ENCODE data around the gene LRRC8D.

The LRRC8D gene

GRCh38 chr1:89806616-89807015 lies 14.2 kb upstream of the LRRC8D start:
- no peak overlapping the region for H3K4me3 Mint-ChIP-seq
- H3K27me3 Mint-ChIP-seq (ENCODE audit: low read depth, poor library complexity) = no peaks in the 10 kb centered on the region
- H3K36me3 Mint-ChIP-seq (ENCODE audit: low read depth) = no peaks in the 10 kb centered on the region
- no peak for DNase-seq
- H3K27ac Mint-ChIP-seq = no peak overlapping the region
- H3K4me1 Mint-ChIP-seq = peaks cover 12% of the 10 kb centered on the region
- TF ChIP-seq CTCF (IDR thresholded peaks at IDR 0.05) = no peak
- no peaks in the 10 kb centered on the region for H3K9me3 Mint-ChIP-seq

- Mint-ChIP-seq H3K4me1 (peaks cover 16% of the 10 kb centered on the region), H3K9me3 (no peaks in the 10 kb centered on the region), H3K36me3 (ENCODE audit: low read depth) (no peaks in the 10 kb centered on the region), H3K27me3 (ENCODE audit: low read depth, poor library complexity) (no peaks in the 10 kb centered on the region), H3K27ac (no peak overlapping the region), H3K4me3 (no peak overlapping the region)
- DNase-seq = no peak
- no peak for TF ChIP-seq CTCF (IDR thresholded peaks at IDR 0.05)
These were observed 13.3 kb upstream of the LRRC8D start for GRCh38 chr1:89807503-89807902.

- no peaks in the 10 kb centered on the region for H3K36me3 Mint-ChIP-seq (ENCODE audit: low read depth)
- H3K27ac Mint-ChIP-seq = no peak overlapping the region
- H3K4me1 Mint-ChIP-seq = peaks cover 21% of the 10 kb centered on the region
- DNase-seq = no peak
- H3K9me3 Mint-ChIP-seq = no peaks in the 10 kb centered on the region
- no peak overlapping the region for H3K4me3 Mint-ChIP-seq
- TF ChIP-seq CTCF (IDR thresholded peaks at IDR 0.05) = no peak
- no peaks in the 10 kb centered on the region for H3K27me3 Mint-ChIP-seq (ENCODE audit: low read depth, poor library complexity)
These were observed 12.8 kb upstream of the LRRC8D start for GRCh38 chr1:89807983-89808382.

DNA sequence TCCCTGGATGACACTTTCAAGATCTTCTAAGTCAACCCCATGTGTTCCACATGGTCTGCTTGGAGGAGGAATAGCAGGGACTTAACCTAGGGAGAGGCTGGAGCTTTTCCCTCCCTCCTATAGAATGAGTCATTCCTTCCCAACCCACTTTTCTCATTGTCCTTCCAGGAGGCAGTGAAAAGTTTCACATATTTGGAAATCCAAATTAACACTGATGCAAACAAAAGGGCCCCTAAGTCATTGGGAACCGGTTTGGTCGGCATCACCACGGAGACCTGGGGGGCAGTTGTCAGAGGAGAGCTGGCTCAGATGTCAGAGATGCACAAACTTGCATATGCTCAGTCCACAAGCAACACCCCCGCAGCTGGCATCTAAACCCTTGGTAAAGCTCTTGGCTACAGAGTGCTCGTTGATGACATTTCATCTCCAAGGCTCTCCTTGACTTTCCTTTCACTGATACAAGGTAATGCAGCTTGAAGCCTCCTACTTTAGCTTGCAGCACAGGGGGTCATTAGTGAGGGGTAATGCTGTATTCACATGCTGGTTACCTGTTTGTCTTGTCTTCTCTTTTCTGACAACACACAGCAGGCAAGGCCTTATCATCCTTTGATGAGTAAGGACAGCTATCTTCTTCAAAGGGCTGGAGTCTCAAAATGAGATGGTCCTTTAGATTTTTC lies 12.3 kb upstream of the LRRC8D start:
- Mint-ChIP-seq H3K27me3 (ENCODE audit: low read depth, poor library complexity) (no peaks in the 10 kb centered on the region), H3K36me3 (ENCODE audit: low read depth) (no peaks in the 10 kb centered on the region), H3K4me1 (peaks cover 23% of the 10 kb centered on the region), H3K9me3 (no peaks in the 10 kb centered on the region), H3K4me3 (no peak overlapping the region), H3K27ac (no peak overlapping the region)
- no peak for DNase-seq
- TF ChIP-seq CTCF (IDR thresholded peaks at IDR 0.05) = no peak

DNA sequence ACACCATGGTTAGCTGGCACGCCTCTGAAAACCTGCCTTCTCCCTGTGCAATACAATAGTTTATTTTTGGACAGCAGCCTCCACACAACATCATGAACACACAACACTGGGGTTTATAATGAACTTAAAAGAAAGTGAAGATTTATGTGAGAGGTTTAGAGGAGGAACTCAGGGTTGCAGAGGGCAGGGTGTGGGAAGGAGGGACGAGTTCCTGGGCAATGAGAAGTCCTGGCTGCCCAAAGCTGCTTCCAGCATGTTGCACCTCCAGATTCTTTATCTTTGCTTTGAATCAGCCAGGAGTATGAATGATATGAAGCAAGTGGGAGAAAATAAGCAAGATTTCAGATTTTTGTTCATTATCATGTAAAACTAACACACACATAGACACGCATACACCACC lies 11.3 kb upstream of the LRRC8D start:
- TF ChIP-seq CTCF (IDR thresholded peaks at IDR 0.05) = no peak
- no peaks in the 10 kb centered on the region for H3K27me3 Mint-ChIP-seq (ENCODE audit: low read depth, poor library complexity)
- H3K9me3 Mint-ChIP-seq = no peaks in the 10 kb centered on the region
- no peak for DNase-seq
- peaks cover 23% of the 10 kb centered on the region for H3K4me1 Mint-ChIP-seq
- H3K27ac Mint-ChIP-seq = no peak overlapping the region
- no peak overlapping the region for H3K4me3 Mint-ChIP-seq
- no peaks in the 10 kb centered on the region for H3K36me3 Mint-ChIP-seq (ENCODE audit: low read depth)

DNA sequence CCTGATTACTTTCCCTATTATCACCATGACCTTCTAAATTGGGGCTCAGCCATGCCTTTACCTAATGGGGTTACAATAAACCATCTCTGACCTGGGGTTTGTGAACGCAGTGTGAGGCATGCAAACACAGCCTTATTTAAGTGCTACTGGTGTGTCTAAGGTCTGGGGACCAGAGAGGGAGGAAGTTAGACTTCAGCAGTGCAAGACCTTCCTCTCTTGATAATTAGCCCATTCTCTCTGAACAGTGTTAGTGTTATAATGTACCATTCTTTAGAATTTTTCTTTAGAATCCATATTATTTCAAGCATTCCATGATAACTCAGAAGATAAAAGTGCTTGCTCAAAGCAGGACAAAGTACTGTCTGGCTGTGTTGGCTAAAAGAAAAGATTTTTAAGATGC lies 10.5 kb upstream of the LRRC8D start:
- TF ChIP-seq CTCF (IDR thresholded peaks at IDR 0.05) = no peak
- Mint-ChIP-seq H3K9me3 (no peaks in the 10 kb centered on the region), H3K36me3 (ENCODE audit: low read depth) (no peaks in the 10 kb centered on the region), H3K4me3 (no peak overlapping the region), H3K4me1 (peaks cover 23% of the 10 kb centered on the region), H3K27me3 (ENCODE audit: low read depth, poor library complexity) (peaks cover 5% of the 10 kb centered on the region), H3K27ac (no peak overlapping the region)
- DNase-seq = no peak
